MM.1S (cell line): ENCODE results near the gene NKG7.

Experiments used
- DNase-seq: peaks from one replicate; pipeline ENCODE4 v3.0.0-alpha.2; 2015
- H2AFZ ChIP-seq: fragments of 300-600 bp; sonication (generic); 2 replicates; pipeline ENCODE4 v1.6.0; 2016; ENCODE audit warnings: antibody characterized with exemption, low read length
- H3F3A ChIP-seq: fragments of 300-600 bp; sonication (generic); 2 replicates; pipeline ENCODE4 v1.6.1; 2016; ENCODE audit warnings: mild to moderate bottlenecking, antibody characterized with exemption, low read length, moderate library complexity, mixed read lengths; ENCODE audit not compliant: insufficient read depth
- H3K27ac ChIP-seq: fragments of 300-600 bp; sonication (generic); 2 replicates; pipeline ENCODE4 v1.5.1; 2016; ENCODE audit warnings: mild to moderate bottlenecking, low read length
- H3K27me3 ChIP-seq: fragments of 300-600 bp; sonication (generic); replicated peaks from 2 replicates; pipeline ENCODE4 v1.6.0; 2016; ENCODE audit warnings: low read length; ENCODE audit not compliant: insufficient read depth
- H3K36me3 ChIP-seq: fragments of 300-600 bp; sonication (generic); replicated peaks from 2 replicates; pipeline ENCODE4 v1.6.1; 2016; ENCODE audit warnings: mild to moderate bottlenecking, low read length, mixed read lengths; ENCODE audit not compliant: insufficient read depth
- H3K4me1 ChIP-seq: fragments of 300-600 bp; sonication (generic); 2 replicates; pipeline ENCODE4 v1.6.1; 2016; ENCODE audit warnings: low read length, mixed read lengths
- H3K4me2 ChIP-seq: fragments of 300-600 bp; sonication (generic); 2 replicates; pipeline ENCODE4 v1.6.0; 2016; ENCODE audit warnings: low read depth, low read length
- H3K4me3 ChIP-seq: fragments of 300-600 bp; sonication (generic); 2 replicates; pipeline ENCODE4 v1.5.1; 2016; ENCODE audit warnings: low read length, mixed read lengths
- H3K79me2 ChIP-seq: fragments of 300-600 bp; sonication (generic); 2 replicates; pipeline ENCODE4 v1.6.1; 2016; ENCODE audit warnings: mixed run types, low read length, mixed read lengths
- H3K9ac ChIP-seq: fragments of 300-600 bp; sonication (generic); 2 replicates; pipeline ENCODE4 v1.6.1; 2016; ENCODE audit warnings: low read length, mixed read lengths
- H3K9me2 ChIP-seq: fragments of 300-600 bp; sonication (generic); replicated peaks from 2 replicates; pipeline ENCODE4 v1.6.1; 2016; ENCODE audit warnings: mild to moderate bottlenecking, low read length, mixed read lengths; ENCODE audit not compliant: insufficient read depth
- H3K9me3 ChIP-seq: fragments of 300-600 bp; sonication (generic); replicated peaks from 2 replicates; pipeline ENCODE4 v1.6.1; 2016; ENCODE audit warnings: mild to moderate bottlenecking, low read length, mixed read lengths; ENCODE audit not compliant: insufficient read depth
- H4K20me1 ChIP-seq: fragments of 300-600 bp; sonication (generic); 2 replicates; pipeline ENCODE4 v1.6.1; 2016; ENCODE audit warnings: mild to moderate bottlenecking, low read length, moderate library complexity, mixed read lengths; ENCODE audit not compliant: insufficient read depth
- CTCF ChIP-seq: fragments of 300-600 bp; sonication (generic); IDR thresholded peaks from 2 replicates; pipeline ENCODE4 v1.5.1; 2016; ENCODE audit warnings: antibody characterized with exemption, low read length, mixed read lengths
- EZH2 ChIP-seq: fragments of 300-600 bp; sonication (generic); optimal IDR thresholded peaks from 2 replicates; pipeline ENCODE3; 2017; ENCODE audit warnings: low read depth, mild to moderate bottlenecking, antibody characterized with exemption, low read length, mixed read lengths
- EZH2phosphoT487 ChIP-seq: fragments of 300-600 bp; sonication (generic); IDR thresholded peaks from 2 replicates; pipeline ENCODE4 v1.6.1; 2018; ENCODE audit warnings: antibody characterized with exemption, low read length

Gene NKG7

GRCh38 chr19:51354103-51354741, 18.2 kb downstream of the NKG7 start:
- Histone ChIP-seq H3K4me2 (no peak overlapping the region), H3K27ac (no peak overlapping the region)
- DNase-seq: no peak

GRCh38 chr19:51352783-51353360, 19.6 kb downstream of the NKG7 start:
- Histone ChIP-seq H4K20me1 (no peaks in the 10 kb centered on the region), H3K9me2 (no peaks in the 10 kb centered on the region), H3K4me3 (no peak overlapping the region), H3K9ac (no peak overlapping the region), H3K9me3 (no peaks in the 10 kb centered on the region), H3F3A (no peaks in the 10 kb centered on the region), H3K27me3 (no peaks in the 10 kb centered on the region), H3K27ac (no peak overlapping the region), H3K4me2 (no peak overlapping the region), H3K4me1 (no peaks in the 10 kb centered on the region), H3K79me2 (no peaks in the 10 kb centered on the region), H2AFZ (no peak overlapping the region), H3K36me3 (no peaks in the 10 kb centered on the region)
- TF ChIP-seq CTCF (no peak), EZH2phosphoT487 (no peak), EZH2 (no peak)
- no peak for DNase-seq

More at GRCh38 chr19:51354103-51354741, 18.2 kb downstream of the NKG7 start:
- H3F3A ChIP-seq: no peaks in the 10 kb centered on the region
- TF ChIP-seq EZH2: no peak
- TF ChIP-seq EZH2phosphoT487: no peak
- no peak for TF ChIP-seq CTCF
- H3K4me1 ChIP-seq: no peaks in the 10 kb centered on the region
- no peaks in the 10 kb centered on the region for H3K79me2 ChIP-seq
- no peaks in the 10 kb centered on the region for H3K36me3 ChIP-seq
- no peak overlapping the region for H3K9ac ChIP-seq
- H2AFZ ChIP-seq: no peak overlapping the region
- H3K27me3 ChIP-seq: no peaks in the 10 kb centered on the region
- H4K20me1 ChIP-seq: no peaks in the 10 kb centered on the region
- H3K4me3 ChIP-seq: no peak overlapping the region
- no peaks in the 10 kb centered on the region for H3K9me2 ChIP-seq
- no peaks in the 10 kb centered on the region for H3K9me3 ChIP-seq

- Histone ChIP-seq H4K20me1 (no peaks in the 10 kb centered on the region), H3F3A (no peaks in the 10 kb centered on the region), H3K36me3 (no peaks in the 10 kb centered on the region), H3K4me2 (no peak overlapping the region), H3K9me2 (no peaks in the 10 kb centered on the region), H3K27me3 (no peaks in the 10 kb centered on the region), H3K9ac (no peak overlapping the region), H3K27ac (no peak overlapping the region), H3K4me1 (no peaks in the 10 kb centered on the region), H3K79me2 (no peaks in the 10 kb centered on the region), H3K4me3 (no peak overlapping the region), H2AFZ (no peak overlapping the region), H3K9me3 (no peaks in the 10 kb centered on the region)
- no peak for DNase-seq
- TF ChIP-seq EZH2phosphoT487: no peak
- TF ChIP-seq EZH2: no peak
- no peak for TF ChIP-seq CTCF
Measured at GRCh38 chr19:51351266-51351990, 21.0 kb downstream of the NKG7 start.
